Fibroblast of lung (primary cell): ENCODE results near the gene PARD6B.

Experiments used
- CTCF ChIP-seq, 2 donors: IDR thresholded peaks in 1 of 2; conservative IDR thresholded peaks in 1 of 2; 1 replicate in 1 of 2; 2 replicates in 1 of 2; pipeline ENCODE4 v1.5.1; 2011 to 2012; ENCODE audit warnings: low read length in 2 of 2, control low read depth in 1 of 2, inconsistent platforms in 1 of 2, low read depth in 1 of 2, mild to moderate bottlenecking in 1 of 2
- EZH2 ChIP-seq: IDR thresholded peaks from 2 replicates; pipeline ENCODE4 v1.5.1; 2012; ENCODE audit warnings: low read length, control low read depth, mild to moderate bottlenecking; ENCODE audit errors: missing control alignments

- no peak for TF ChIP-seq CTCF (conservative IDR thresholded peaks at IDR 0.05 in 1 of 2, IDR thresholded peaks at IDR 0.05 in 1 of 2; ENCODE audit: low read depth in 1 of 2, low read length in 2 of 2)
- TF ChIP-seq EZH2, result no peak
Measured at GRCh38 chr20:50753152-50753551, 21.8 kb downstream of the PARD6B start.
